Measurements from ENCODE around the gene FRRS1. TPM values are rescaled to one million over a fixed set of nuclear protein-coding genes. Genes with fewer than 3 reads are reported as not detected.

FRRS1 gene
- polyA plus RNA-seq, 3 donors = 0.61 to 2.1 (median 2.1) TPM

- H2AFZ ChIP-seq (ENCODE audit: insufficient read depth, low read depth, low read length, poor library complexity, severe bottlenecking) = no peak overlapping the region
- no peak overlapping the region for H3K27ac ChIP-seq (ENCODE audit: low read depth in 1 of 2, low read length in 2 of 2)
- Mint-ChIP-seq H3K4me3 (no peak overlapping the region), H3K27ac (no peak overlapping the region), H3K27me3 (ENCODE audit: low read depth in 3 of 3) (peaks cover 0 to 2% (median 2%) of the 10 kb centered on the region in 3 donors), H3K36me3 (peaks cover 59 to 62% of the 10 kb centered on the region in 2 donors), H3K4me1 (no peaks in the 10 kb centered on the region), H3K9me3 (no peaks in the 10 kb centered on the region)
- H3K9ac ChIP-seq (ENCODE audit: insufficient read depth, low read length, poor library complexity, severe bottlenecking) = no peak overlapping the region
- intact Hi-C loops (cut with micrococcal nuclease) = no loop called here
- TF ChIP-seq CTCF (IDR thresholded peaks at IDR 0.05) = no peak
- peaks cover 48 to 67% of the 10 kb centered on the region in 2 donors for H3K36me3 ChIP-seq (replicated peaks in 1 of 2; ENCODE audit: control insufficient read depth in 1 of 2, insufficient read depth in 2 of 2, low read length in 2 of 2)
- H3K4me2 ChIP-seq (replicated peaks; ENCODE audit: extremely low read depth, low read length, poor library complexity, severe bottlenecking) = no peak overlapping the region
- DNase-seq = no peak
- H4K20me1 ChIP-seq (ENCODE audit: insufficient read depth, low read length) = no peaks in the 10 kb centered on the region
- H3K79me2 ChIP-seq (ENCODE audit: insufficient read depth, low read length) = no peaks in the 10 kb centered on the region
- no peaks in the 10 kb centered on the region for H3K27me3 ChIP-seq (ENCODE audit: control insufficient read depth in 2 of 2, insufficient read depth in 2 of 2, low read length in 2 of 2)
- H3K4me1 ChIP-seq (ENCODE audit: control insufficient read depth in 1 of 2, insufficient read depth in 2 of 2, low read length in 2 of 2) = no peaks in the 10 kb centered on the region
- H3K4me3 ChIP-seq (replicated peaks in 1 of 3; ENCODE audit: low read depth in 2 of 3, low read length in 3 of 3) = no peak overlapping the region
- no peaks in the 10 kb centered on the region for H3K9me3 ChIP-seq (replicated peaks in 1 of 2; ENCODE audit: control insufficient read depth in 1 of 2, insufficient read depth in 1 of 2, low read length in 2 of 2)
- no CpG with 5 or more reads among the region's 2 CpGs for WGBS (ENCODE audit: insufficient coverage)
Measured at GRCh38 chr1:99713006-99713405, 53.4 kb downstream of the FRRS1 start.

GRCh38 chr1:99710994-99711393 lies 55.4 kb downstream of the FRRS1 start:
- DNase-seq = no peak
- Histone ChIP-seq H2AFZ (ENCODE audit: insufficient read depth, low read depth, low read length, poor library complexity, severe bottlenecking) (no peak overlapping the region), H3K4me1 (ENCODE audit: control insufficient read depth in 1 of 2, insufficient read depth in 2 of 2, low read length in 2 of 2) (no peaks in the 10 kb centered on the region), H3K9me3 (replicated peaks in 1 of 2; ENCODE audit: control insufficient read depth in 1 of 2, insufficient read depth in 1 of 2, low read length in 2 of 2) (no peaks in the 10 kb centered on the region), H3K9ac (ENCODE audit: insufficient read depth, low read length, poor library complexity, severe bottlenecking) (no peak overlapping the region), H4K20me1 (ENCODE audit: insufficient read depth, low read length) (no peaks in the 10 kb centered on the region), H3K4me2 (replicated peaks; ENCODE audit: extremely low read depth, low read length, poor library complexity, severe bottlenecking) (no peak overlapping the region), H3K27me3 (ENCODE audit: control insufficient read depth in 2 of 2, insufficient read depth in 2 of 2, low read length in 2 of 2) (no peaks in the 10 kb centered on the region), H3K36me3 (replicated peaks in 1 of 2; ENCODE audit: control insufficient read depth in 1 of 2, insufficient read depth in 2 of 2, low read length in 2 of 2) (peaks cover 37 to 52% of the 10 kb centered on the region in 2 donors), H3K27ac (ENCODE audit: low read depth in 1 of 2, low read length in 2 of 2) (no peak overlapping the region), H3K4me3 (replicated peaks in 1 of 3; ENCODE audit: low read depth in 2 of 3, low read length in 3 of 3) (no peak overlapping the region), H3K79me2 (ENCODE audit: insufficient read depth, low read length) (no peaks in the 10 kb centered on the region)
- Mint-ChIP-seq H3K4me3 (no peak overlapping the region), H3K4me1 (no peaks in the 10 kb centered on the region), H3K27me3 (ENCODE audit: low read depth in 3 of 3) (peaks cover 0 to 2% (median under 1%) of the 10 kb centered on the region in 3 donors), H3K27ac (no peak overlapping the region), H3K9me3 (no peaks in the 10 kb centered on the region), H3K36me3 (peaks cover 50 to 51% of the 10 kb centered on the region in 2 donors)
- 100% methylated on average over 2 of the region's 4 CpGs for WGBS (ENCODE audit: insufficient coverage)
- intact Hi-C loops (cut with micrococcal nuclease) = no loop called here
- TF ChIP-seq CTCF (IDR thresholded peaks at IDR 0.05) = no peak
